SKM-1 treated with dmso at 0.1 percent for 144 hours (cell line): ENCODE measurements around the gene CBFA2T3.
A peak's percentile ranks its signal among the peaks of the same experiment; 100 is the strongest.

ENCODE experiments used
- DNase-seq: peaks from one replicate; lab custom pipeline; 2025; ENCODE audit not compliant: unreplicated experiment; lab: John Stamatoyannopoulos, UW

The CBFA2T3 gene

DNA sequence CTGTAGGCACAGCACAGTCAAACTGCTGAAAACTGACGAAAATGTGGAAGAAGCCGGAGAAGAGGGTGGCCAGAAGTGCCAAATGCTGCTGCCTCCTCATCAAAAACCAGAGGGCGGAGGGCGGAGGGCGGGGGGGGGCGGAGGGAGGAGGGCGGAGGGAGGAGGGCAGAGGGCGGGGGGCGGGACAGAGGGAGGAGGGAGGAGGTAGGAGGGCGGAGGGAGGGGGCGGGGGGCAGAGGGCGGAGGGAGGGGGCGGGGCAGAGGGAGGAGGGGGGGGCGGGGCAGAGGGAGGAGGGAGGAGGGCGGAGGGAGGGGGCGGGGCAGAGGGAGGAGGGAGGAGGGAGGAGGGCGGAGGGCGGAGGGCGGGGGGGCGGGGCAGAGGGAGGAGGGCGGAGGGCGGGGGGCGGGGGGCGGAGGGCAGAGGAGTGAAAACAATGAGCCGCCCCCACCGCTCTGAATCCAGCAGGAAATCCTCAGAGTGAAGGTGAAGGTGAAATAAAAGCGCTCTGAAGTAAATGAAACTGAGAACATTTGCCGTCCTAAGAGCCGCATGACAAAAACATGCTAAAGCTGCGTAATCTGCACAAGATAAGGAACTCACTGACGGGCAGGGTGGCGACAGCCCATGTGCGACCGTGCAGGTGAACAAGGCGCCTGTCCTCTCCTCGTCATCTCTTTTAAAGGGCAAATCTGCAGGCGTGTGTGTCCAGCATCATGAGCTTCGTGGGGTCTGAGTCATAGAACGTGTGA is 22.6 kb upstream of the CBFA2T3 start:
- no peak for DNase-seq

DNA sequence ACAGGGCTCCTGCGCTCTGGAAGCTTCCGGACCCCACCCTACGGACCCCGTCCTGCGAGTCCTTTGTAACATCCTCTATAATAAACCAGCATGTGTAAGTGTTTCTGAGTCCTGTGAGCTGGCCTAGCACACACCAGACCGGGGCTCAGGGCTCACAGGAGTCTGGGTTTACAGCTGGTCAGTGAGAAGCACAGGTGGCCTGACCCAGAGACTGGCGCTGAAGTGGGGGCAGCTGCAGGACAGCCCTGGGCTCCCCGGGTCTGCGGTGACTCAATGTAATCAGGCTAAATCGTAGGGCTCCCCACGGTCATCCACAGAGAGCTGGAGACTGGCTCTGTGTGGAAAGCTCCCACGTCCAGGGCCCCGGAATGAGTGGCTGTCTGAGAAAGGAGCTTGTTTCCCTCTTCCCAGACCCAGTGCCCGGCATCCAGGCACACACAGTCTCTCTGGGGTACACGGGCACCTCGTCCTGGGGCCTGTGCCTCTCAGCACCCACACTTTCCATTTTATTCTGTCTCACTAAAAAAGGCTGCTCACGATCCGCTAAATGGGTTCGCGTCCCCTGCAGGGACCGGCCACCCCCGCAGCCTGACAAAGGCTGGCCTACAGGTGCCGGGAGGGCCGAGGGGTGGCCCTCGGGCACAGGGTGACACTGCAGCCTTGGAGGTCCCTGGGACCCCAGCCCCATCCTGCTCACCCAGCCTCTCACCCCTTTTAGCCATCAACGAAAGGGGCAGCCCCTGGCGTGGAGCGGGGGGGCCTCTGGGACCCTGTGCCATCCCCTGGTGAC is 18.9 kb upstream of the CBFA2T3 start:
- DNase-seq = no peak

- DNase-seq = no peak
These were observed 18.2 kb upstream of the CBFA2T3 start for GRCh38 chr16:88995194-88995593.

DNA sequence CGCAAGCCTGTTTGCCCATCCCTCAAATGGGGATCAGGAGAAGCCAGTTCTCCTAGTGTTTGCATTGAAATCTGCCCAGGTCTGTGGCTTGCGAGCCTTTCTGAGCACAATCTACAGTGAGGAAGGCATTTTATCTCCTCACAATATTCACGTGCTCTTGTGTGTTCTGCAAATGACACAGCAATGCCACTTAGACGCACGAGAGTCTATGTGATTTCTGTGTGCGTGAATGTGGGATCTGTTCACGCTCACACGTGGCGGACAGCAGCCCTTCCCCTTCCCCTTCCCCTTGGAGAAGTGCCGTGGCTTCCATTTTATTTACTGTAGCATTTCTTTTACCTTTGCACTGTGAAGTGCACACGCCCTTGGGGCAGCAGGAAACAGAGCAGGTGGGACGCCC is 17.7 kb upstream of the CBFA2T3 start:
- DNase-seq = no peak

DNA sequence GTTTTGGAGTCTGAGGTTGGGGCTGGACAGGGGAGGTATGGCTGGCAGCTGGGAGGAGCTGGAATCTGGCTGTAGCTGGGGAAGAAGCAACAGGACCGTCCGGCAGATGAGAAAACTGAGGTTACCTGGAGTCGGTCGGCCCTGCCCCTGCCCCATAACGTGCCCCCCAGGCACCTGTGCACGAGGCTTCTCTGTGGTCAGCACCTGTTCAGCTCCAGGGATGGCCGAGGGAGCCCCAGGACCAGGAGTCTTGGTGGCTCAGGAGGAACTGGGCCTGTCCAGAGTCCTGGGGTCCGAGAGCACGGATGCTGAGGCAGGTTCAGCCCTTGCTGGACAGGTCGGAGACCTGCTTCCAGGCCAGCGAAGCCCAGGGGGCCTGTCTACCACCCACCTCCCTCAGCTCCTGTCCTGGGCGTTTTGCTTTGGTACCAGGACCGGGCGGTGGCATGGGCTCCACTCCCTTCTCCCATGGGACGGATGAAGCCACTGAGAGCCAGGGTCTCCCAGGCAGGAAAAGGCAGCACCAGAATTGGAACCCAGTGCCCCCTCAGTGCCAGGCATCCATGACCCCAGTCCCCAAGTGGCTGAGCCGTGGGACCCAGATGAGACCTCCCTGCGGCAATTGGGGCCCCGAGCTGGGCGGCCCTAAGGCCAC is 17.1 kb upstream of the CBFA2T3 start:
- no peak for DNase-seq

GRCh38 chr16:88993166-88993761 is 16.3 kb upstream of the CBFA2T3 start:
- DNase-seq = peak; percentile 68

- DNase-seq = no peak
These were observed 15.6 kb upstream of the CBFA2T3 start for GRCh38 chr16:88992351-88993165.

GRCh38 chr16:88991813-88992350 is 14.9 kb upstream of the CBFA2T3 start:
- no peak for DNase-seq

DNA sequence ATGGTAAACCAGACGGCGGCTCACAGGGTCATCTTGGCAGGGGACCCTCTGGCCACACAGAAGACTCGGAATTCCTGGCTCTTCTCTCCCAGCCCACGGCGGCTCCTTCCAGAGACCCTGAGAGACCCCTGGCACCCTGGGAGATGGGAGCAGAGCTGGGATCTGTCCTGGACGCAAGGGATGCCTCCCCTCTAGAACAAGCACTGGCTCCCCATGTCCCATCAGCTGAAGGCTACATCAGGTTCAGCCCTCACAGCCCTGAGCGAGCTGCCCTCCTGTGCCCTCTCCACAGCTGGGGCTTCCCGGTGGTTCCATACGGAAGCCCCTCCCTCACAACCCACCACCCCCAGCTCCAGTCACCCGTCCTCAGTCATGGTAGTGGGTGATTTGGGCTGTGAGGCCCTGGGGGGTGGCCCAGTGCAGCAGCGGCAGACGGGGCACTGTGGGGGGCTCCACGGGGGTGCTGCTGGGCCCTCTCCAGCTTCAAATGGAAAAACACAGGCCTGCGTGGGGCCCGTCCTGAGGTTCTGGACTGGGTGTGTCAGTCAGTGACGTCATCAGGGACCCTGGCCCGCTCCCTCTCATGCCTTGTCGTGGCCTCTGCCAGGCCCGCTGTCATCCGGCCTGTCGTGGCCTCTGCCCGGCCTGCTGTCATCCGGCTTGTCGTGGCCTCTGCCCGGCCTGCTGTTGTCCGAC is 13.0 kb upstream of the CBFA2T3 start:
- DNase-seq = no peak

DNA sequence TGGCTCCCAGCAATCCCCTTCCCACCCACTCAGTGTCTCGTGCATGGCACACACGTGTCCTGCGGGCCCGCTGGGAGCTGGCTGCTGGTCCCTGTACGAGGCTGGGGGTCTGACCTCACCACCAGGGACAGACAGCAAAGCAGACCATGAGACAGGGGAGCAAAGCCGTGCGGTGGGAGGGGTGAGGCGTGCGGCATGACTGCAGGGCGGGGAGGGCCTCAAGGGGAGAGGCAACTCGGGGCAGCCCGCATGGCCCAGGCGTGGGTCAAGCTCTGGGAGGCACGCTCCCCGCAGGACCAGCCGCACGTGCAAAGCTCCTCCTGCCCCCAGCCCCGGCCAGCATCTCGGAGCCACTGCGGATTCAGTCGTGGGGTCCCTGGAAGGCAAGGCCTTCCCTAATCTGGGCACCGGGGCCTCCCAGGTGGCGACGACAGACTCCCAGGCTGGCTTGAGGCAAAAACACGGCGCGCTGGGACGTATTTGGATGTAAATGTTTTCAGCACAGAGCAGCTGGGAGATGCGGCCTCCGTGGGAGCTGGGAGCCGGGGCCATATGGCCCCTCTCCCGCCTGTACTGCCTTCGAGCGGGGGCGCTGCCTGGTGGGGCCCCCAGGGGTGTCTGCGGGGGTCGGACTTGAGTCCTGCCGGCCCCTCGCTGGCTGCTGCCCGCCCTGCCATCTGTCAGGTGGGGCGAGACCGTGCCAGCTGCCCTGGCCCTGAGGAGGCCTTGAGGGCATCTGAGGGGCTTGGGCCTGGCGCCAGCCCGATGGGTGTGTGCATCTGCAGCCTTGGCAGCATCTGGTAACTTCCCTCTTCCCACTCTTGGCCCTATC is 12.2 kb upstream of the CBFA2T3 start:
- no peak for DNase-seq

DNA sequence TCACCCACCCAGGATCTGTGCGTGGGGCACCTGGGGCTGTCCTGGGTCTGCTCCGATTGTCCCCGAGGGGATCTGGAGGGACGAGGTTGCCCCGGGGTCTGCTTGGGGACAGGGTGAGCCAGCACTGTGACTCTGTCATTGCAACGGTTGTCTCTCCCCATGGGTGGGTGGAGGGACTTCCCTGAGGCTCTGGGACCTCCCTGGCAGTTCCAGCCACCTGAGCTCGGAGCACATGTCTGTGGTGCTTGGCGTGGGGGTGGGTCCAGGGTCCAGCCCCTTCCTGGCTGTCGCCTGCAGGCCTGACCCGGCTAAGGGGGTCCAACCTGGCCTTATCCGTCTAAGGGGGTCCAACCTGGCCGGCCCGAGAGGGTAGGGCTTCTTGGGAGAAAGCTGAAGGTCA is 8.5 kb upstream of the CBFA2T3 start:
- no peak for DNase-seq

GRCh38 chr16:88983771-88984687 is 7.0 kb upstream of the CBFA2T3 start:
- no peak for DNase-seq

DNA sequence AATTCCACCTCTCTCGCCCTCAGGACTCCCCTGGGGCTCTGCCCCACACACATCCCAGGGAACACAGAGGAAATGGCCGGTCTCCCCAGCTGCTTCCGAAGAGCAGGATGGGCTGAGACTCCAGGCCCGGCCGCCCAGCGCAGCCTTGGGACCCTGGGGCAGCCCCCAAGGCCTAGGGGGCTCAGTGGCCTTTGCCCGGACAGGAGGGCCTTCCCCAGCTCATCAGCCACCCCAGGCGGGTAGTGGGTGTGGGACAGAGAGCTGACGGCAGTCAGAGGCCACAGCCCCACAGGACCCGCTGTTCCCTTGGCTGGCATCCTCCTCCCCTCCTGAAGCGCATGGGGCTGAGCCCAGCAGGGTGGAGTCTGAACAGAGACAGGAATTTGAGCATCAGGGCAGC is 6.2 kb upstream of the CBFA2T3 start:
- no peak for DNase-seq

DNA sequence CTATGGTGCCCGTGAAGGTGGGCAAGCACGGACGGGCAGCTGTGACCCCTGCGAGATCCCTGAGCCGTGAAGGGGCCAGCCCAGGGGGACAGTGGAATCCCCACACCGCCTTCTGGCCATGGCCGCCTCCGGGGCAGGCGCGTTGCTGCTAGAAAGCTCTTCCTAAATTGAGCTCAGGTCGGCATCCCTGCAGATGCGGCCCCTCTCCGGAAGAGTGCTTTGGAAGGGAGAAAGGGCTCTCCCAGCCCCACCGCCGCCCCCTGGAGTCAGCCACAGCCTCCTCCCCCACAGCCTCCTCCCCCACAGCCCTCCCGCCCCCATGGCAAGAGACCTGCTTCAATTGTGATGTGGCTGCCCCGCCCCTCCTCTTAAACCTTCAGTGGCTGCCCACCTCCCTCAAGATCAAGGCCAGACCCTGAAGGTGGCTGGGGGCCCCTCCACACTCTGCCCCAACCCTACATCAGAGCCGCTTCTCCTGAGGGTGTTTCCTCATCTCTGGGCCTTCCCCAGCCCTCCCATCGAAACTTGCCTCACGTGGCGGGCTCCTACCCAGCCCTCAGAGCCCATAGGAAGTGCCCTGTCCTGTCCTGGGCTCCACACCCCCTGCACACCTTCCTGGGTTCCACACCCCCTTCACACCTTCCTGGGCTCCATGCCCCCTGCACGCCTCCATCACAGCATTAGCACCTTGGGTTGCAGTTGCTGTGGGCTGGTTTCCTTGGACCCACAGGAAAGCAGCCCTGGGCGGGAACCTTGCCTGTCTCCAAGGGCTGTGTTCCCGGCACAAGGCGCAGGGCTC is 5.5 kb upstream of the CBFA2T3 start:
- DNase-seq = no peak

GRCh38 chr16:88979353-88980015 is 2.5 kb upstream of the CBFA2T3 start:
- no peak for DNase-seq

GRCh38 chr16:88978608-88979346 is 1.8 kb upstream of the CBFA2T3 start:
- DNase-seq = peak; percentile 91
